MCF 10A (cell line): ENCODE results near the gene LTBP2. TPM values are rescaled to one million over a fixed set of nuclear protein-coding genes. Genes with fewer than 3 reads are reported as not detected.

Experiments
- BruUV-seq: library from RNA; stranded (reverse); fragments of 400-500 nt; replicated peaks from 2 replicates; lab custom pipeline; 2021; lab: Mats Ljungman, UMichigan
- CTCF ChIA-PET: fragments of 300-600 bp; sonication (Branson Sonifier 250); formaldehyde crosslinking; extraction: SDS; loops from one replicate; lab custom pipeline; 2021; ENCODE audit warnings: antibody characterized with exemption, inconsistent platforms; lab: Yijun Ruan, JAX
- POLR2A ChIA-PET: fragments of 300-600, 350-650 bp; sonication (Branson Sonifier 250); formaldehyde crosslinking; extraction: SDS; loops from one replicate; lab custom pipeline; 2020; ENCODE audit warnings: antibody characterized with exemption, inconsistent platforms; lab: Yijun Ruan, JAX
- DNase-seq: peaks from one replicate; pipeline ENCODE4 v3.0.0-alpha.2; 2018; ENCODE audit not compliant: unreplicated experiment
- H3K27ac Mint-ChIP-seq: one replicate; pipeline ENCODE4 v1.8.0; 2022; ENCODE audit warnings: mild to moderate bottlenecking, low read depth, mixed read lengths; ENCODE audit not compliant: unreplicated experiment
- H3K27me3 Mint-ChIP-seq: one replicate; pipeline ENCODE4 v1.8.0; 2022; ENCODE audit warnings: mixed read lengths; ENCODE audit not compliant: insufficient read depth, unreplicated experiment
- H3K36me3 Mint-ChIP-seq: one replicate; pipeline ENCODE4 v1.8.0; 2022; ENCODE audit warnings: mild to moderate bottlenecking, moderate library complexity, mixed read lengths; ENCODE audit not compliant: insufficient read depth, unreplicated experiment
- H3K4me1 Mint-ChIP-seq: one replicate; pipeline ENCODE4 v1.8.0; 2022; ENCODE audit warnings: mixed read lengths; ENCODE audit not compliant: insufficient read depth, unreplicated experiment
- H3K4me3 Mint-ChIP-seq: one replicate; pipeline ENCODE4 v1.8.0; 2022; ENCODE audit warnings: mild to moderate bottlenecking, moderate library complexity, mixed read lengths; ENCODE audit not compliant: unreplicated experiment
- H3K9me3 Mint-ChIP-seq: one replicate; pipeline ENCODE4 v1.8.0; 2022; ENCODE audit warnings: mixed read lengths; ENCODE audit not compliant: unreplicated experiment
- intact Hi-C: fragments of 100-400 bp; cut with micrococcal nuclease; formaldehyde crosslinking; loops from 2 replicates; pipeline ENCODE4 v1.14.1; 2022
- total RNA-seq: library from RNA; stranded (reverse); gene quantifications from 2 replicates; pipeline ENCODE4 v1.2.3, GENCODE V29; 2022
- TF ChIP-seq, protein P1 (sequence below): fragments of 200-600 bp; IDR thresholded peaks from one replicate; pipeline ENCODE4 v1.8.0; 2022; ENCODE audit warnings: antibody characterized with exemption, mild to moderate bottlenecking; ENCODE audit not compliant: unreplicated experiment

The LTBP2 gene
- total RNA-seq, 1 experiment from 2014 or later = 16.8 TPM

DNA sequence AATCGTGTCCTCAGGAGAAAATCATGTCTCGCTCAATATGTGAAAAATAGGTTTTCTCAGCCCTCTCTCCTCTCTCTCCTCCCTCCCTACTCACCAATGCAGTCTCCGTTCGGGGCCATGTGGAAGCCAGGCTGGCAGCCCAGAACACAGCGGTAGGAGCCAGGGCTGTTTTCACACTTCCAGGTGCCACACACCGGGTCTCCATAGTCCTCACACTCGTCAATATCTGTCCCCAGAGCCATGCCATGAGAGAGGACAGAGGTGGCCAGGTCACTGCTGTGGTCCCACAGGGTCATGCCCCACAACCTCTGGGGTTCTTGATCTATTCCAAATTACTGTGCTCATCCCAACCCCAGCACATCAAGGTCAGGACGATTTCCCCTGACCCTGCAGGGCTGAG lies 105.0 kb downstream of the LTBP2 start:
- no TSS peak for BruUV-seq
- Mint-ChIP-seq H3K27me3 (no peaks in the 10 kb centered on the region), H3K27ac (no peak overlapping the region), H3K36me3 (peaks cover 17% of the 10 kb centered on the region), H3K4me3 (no peak overlapping the region), H3K4me1 (peaks cover 13% of the 10 kb centered on the region), H3K9me3 (no peaks in the 10 kb centered on the region)
- TF ChIP-seq, protein P1, sequence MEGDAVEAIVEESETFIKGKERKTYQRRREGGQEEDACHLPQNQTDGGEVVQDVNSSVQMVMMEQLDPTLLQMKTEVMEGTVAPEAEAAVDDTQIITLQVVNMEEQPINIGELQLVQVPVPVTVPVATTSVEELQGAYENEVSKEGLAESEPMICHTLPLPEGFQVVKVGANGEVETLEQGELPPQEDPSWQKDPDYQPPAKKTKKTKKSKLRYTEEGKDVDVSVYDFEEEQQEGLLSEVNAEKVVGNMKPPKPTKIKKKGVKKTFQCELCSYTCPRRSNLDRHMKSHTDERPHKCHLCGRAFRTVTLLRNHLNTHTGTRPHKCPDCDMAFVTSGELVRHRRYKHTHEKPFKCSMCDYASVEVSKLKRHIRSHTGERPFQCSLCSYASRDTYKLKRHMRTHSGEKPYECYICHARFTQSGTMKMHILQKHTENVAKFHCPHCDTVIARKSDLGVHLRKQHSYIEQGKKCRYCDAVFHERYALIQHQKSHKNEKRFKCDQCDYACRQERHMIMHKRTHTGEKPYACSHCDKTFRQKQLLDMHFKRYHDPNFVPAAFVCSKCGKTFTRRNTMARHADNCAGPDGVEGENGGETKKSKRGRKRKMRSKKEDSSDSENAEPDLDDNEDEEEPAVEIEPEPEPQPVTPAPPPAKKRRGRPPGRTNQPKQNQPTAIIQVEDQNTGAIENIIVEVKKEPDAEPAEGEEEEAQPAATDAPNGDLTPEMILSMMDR = no peak
- POLR2A ChIA-PET = interaction anchor here (1.5 kb wide), 1 partner anchor 14 kb away, joined by 3 read pairs; the partner anchor contains the start of genes ISCA2 and NPC2
- intact Hi-C loops = no loop called here
- CTCF ChIA-PET = interaction anchor here (0.5 to 1.2 kb wide), 4 partner anchors 8 to 176 kb away, joined by 3 to 5 read pairs (median 3); no protein-coding TSS in a partner anchor
- no peak for DNase-seq

DNA sequence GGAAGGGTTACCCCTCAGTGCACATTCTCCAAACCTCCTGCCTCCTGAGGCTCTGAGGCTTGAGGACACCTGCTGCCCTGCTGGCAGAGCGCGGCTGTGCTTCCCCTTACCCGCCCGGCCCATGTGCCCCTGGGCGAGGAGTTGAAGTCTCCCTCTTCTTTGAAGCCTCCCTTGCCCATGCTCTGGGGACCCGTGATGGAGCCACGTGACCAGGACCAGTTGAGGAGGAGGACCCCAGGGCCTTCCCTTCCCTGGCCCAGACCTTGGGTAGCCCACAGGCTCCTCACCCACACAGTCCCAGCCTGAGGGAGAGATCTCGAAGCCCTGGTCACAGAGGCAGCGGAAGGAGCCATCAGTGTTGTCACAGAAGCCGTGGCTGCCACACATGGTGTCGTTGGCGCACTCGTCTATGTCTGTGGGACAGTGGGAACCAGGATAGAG lies 105.6 kb downstream of the LTBP2 start:
- no TSS peak for BruUV-seq
- Mint-ChIP-seq H3K4me3 (no peak overlapping the region), H3K36me3 (peaks cover 20% of the 10 kb centered on the region), H3K9me3 (no peaks in the 10 kb centered on the region), H3K4me1 (peaks cover 18% of the 10 kb centered on the region), H3K27ac (no peak overlapping the region), H3K27me3 (no peaks in the 10 kb centered on the region)
- TF ChIP-seq, protein P1 = no peak
- DNase-seq = no peak
- intact Hi-C loops = no loop called here
- CTCF ChIA-PET = interaction anchor here (0.5 to 1.0 kb wide), 2 partner anchors 19 to 177 kb away, joined by 3 to 5 read pairs; no protein-coding TSS in a partner anchor
- POLR2A ChIA-PET = no interaction called here

DNA sequence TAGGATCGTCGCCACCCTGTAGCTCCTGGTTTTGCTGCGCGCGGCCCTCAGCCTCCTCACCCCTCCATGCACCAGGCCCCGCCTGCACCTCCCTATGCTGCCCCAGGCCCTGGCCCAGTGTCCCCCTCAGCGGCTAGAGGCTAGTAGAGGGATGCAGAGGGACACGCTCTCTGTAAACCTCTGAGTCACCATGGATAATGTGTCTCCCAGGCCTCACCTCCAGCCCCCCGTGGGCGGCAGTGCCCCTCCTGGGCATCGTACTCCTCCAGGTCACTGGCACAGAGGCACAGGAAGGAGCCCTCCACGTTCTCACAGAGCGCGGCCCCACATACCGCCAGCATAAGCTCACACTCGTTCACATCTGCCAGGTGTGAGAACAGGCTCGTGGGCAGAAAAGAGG lies 106.2 kb downstream of the LTBP2 start:
- POLR2A ChIA-PET = no interaction called here
- no peaks in the 10 kb centered on the region for H3K27me3 Mint-ChIP-seq
- TF ChIP-seq, protein P1 = no peak
- BruUV-seq = no TSS peak
- no peak for DNase-seq
- intact Hi-C loops = no loop called here
- H3K27ac Mint-ChIP-seq = no peak overlapping the region
- CTCF ChIA-PET = interaction anchor here (0.5 to 0.7 kb wide), 2 partner anchors 235 to 258 kb away, joined by 3 to 4 read pairs; no protein-coding TSS in a partner anchor
- peaks cover 15% of the 10 kb centered on the region for H3K4me1 Mint-ChIP-seq
- no peak overlapping the region for H3K4me3 Mint-ChIP-seq
- H3K9me3 Mint-ChIP-seq = no peaks in the 10 kb centered on the region
- peaks cover 22% of the 10 kb centered on the region for H3K36me3 Mint-ChIP-seq

DNA sequence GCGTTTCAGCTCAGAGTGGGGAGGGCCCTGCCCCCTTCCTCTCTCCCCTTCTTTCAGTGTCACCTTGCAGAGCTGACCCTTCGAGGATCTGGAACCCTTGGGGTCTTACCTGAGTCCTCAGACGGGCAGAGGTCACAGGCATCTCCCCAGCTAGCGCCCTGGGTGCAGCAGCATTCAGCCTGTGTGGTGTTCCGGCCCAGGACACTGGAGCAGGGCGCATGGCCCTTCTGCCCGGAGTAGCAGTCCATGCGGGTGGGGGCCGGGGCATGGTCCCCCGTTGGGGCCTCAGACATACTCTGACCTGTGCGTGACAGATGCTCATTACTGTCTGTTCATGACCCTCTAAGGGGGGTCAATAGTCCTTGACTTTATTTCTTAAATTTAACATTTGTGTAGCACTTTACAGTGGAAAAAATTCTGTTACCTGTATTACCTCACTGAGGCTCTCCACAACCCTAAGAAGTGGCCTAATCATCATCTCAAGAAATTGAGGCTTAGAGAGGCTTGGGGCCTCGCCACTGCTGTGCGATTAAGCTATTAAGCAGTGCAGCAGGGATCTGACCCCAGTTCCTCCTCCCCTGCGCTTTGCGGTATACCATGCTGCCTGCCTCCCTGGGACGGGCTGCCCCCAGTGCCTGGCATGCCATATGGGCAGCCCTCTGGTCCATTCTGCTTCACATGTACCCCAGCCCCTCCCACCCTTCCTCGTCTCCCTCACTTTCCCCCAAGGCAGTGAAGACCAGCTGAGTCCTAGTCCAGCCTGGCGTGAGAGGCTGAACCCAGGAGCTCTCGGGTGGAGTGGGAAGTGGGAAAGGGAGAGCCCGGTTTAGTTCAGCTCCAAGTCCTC lies 106.9 kb downstream of the LTBP2 start:
- BruUV-seq = no TSS peak
- Mint-ChIP-seq H3K27me3 (no peaks in the 10 kb centered on the region), H3K27ac (no peak overlapping the region), H3K36me3 (peaks cover 22% of the 10 kb centered on the region), H3K9me3 (no peaks in the 10 kb centered on the region), H3K4me1 (peaks cover 14% of the 10 kb centered on the region), H3K4me3 (no peak overlapping the region)
- TF ChIP-seq, protein P1 = no peak
- no peak for DNase-seq
- intact Hi-C loops = no loop called here
- ChIA-PET CTCF (interaction anchor here (0.5 to 1.1 kb wide), 3 partner anchors 114 to 258 kb away, joined by 3 to 4 read pairs (median 4); no protein-coding TSS in a partner anchor), POLR2A (no interaction called here)
